ENCODE data around the gene C1QTNF9B.

Gene C1QTNF9B

GRCh38 chr13:23845105-23845725, 52.1 kb downstream of the C1QTNF9B start:
- DNase-seq (ENCODE audit: low spot score): no peak
- no peak for TF ChIP-seq CTCF (IDR thresholded peaks at IDR 0.05; ENCODE audit: extremely low read depth, insufficient read depth, missing control alignments)
- in situ Hi-C loops (cut with MboI; ENCODE audit: low pct_unique_long_range_greater_than_20kb, low sequenced_read_pairs, unreplicated experiment): no loop called here

GRCh38 chr13:23844132-23844531, 53.2 kb downstream of the C1QTNF9B start:
- TF ChIP-seq CTCF (IDR thresholded peaks at IDR 0.05; ENCODE audit: extremely low read depth, insufficient read depth, missing control alignments): no peak
- no peak for DNase-seq (ENCODE audit: low spot score)
- in situ Hi-C loops (cut with MboI; ENCODE audit: low pct_unique_long_range_greater_than_20kb, low sequenced_read_pairs, unreplicated experiment): no loop called here

- DNase-seq (ENCODE audit: low spot score): no peak
- TF ChIP-seq CTCF (IDR thresholded peaks at IDR 0.05; ENCODE audit: extremely low read depth, insufficient read depth, missing control alignments): no peak
- in situ Hi-C loops (cut with MboI; ENCODE audit: low pct_unique_long_range_greater_than_20kb, low sequenced_read_pairs, unreplicated experiment): no loop called here
Observed at GRCh38 chr13:23843436-23843835, 53.9 kb downstream of the C1QTNF9B start.

GRCh38 chr13:23842406-23842805, 54.9 kb downstream of the C1QTNF9B start:
- DNase-seq (ENCODE audit: low spot score): no peak
- in situ Hi-C loops (cut with MboI; ENCODE audit: low pct_unique_long_range_greater_than_20kb, low sequenced_read_pairs, unreplicated experiment): no loop called here
- no peak for TF ChIP-seq CTCF (IDR thresholded peaks at IDR 0.05; ENCODE audit: extremely low read depth, insufficient read depth, missing control alignments)
